GM23338 (cell line): Measurements from ENCODE around the gene RBM34.

ENCODE experiments used
- CREB1 ChIP-seq: fragments of 250-450 bp; sonication (Bioruptor Pico); IDR thresholded peaks from 2 replicates; pipeline ENCODE4 v1.5.0; 2020; ENCODE audit warnings: low read depth, mild to moderate bottlenecking, moderate library complexity
- CTCF ChIP-seq, 2 experiments: fragments of 200-600 bp in 1 of 2; sonication (generic) in 1 of 2; conservative IDR thresholded peaks; 2 replicates each; pipeline versions ENCODE4 v1.5.1 to v1.6.1; 2016 to 2017; ENCODE audit warnings: antibody characterized with exemption in 2 of 2, low read depth in 2 of 2, mild to moderate bottlenecking in 2 of 2, moderate library complexity in 1 of 2
- ETS1 ChIP-seq: IDR thresholded peaks from 2 replicates; pipeline ENCODE4 v1.6.1; 2016; ENCODE audit warnings: antibody characterized with exemption
- EZH2 ChIP-seq: fragments of 200-600 bp; sonication (generic); IDR thresholded peaks from one replicate; pipeline ENCODE4 v1.8.0; 2017; ENCODE audit warnings: antibody characterized with exemption, mild to moderate bottlenecking, low read depth; ENCODE audit not compliant: unreplicated experiment
- EZH2phosphoT487 ChIP-seq: fragments of 200-600 bp; sonication (generic); IDR thresholded peaks from one replicate; pipeline ENCODE4 v1.8.1; 2018; ENCODE audit warnings: antibody characterized with exemption; ENCODE audit not compliant: unreplicated experiment
- POLR2AphosphoS5 ChIP-seq: IDR thresholded peaks from 2 replicates; pipeline ENCODE4 v1.6.1; 2016; ENCODE audit warnings: antibody characterized with exemption, low read depth
- REST ChIP-seq: IDR thresholded peaks from one replicate; pipeline ENCODE4 v1.6.1; 2018; ENCODE audit warnings: antibody characterized with exemption; ENCODE audit not compliant: unreplicated experiment

GRCh38 chr1:235102259-235102582 lies 58.8 kb downstream of the RBM34 start:
- no peak for TF ChIP-seq CTCF (conservative IDR thresholded peaks at IDR 0.05; ENCODE audit: low read depth in 2 of 2)
- no peak for TF ChIP-seq EZH2
- no peak for TF ChIP-seq POLR2AphosphoS5
- TF ChIP-seq REST: no peak
- no peak for TF ChIP-seq CREB1 (CRISPR knock-in tag)
- TF ChIP-seq EZH2phosphoT487: no peak
- TF ChIP-seq ETS1: no peak
